GM23338 (cell line): Measurements from ENCODE around the gene HERPUD1. TPM values are rescaled to one million over a fixed set of nuclear protein-coding genes. Genes with fewer than 3 reads are reported as not detected.
A peak's percentile ranks its signal among the peaks of the same experiment; 100 is the strongest.

Source experiments
- ATAC-seq: fragments of 200-7000 bp; cut with Tn5 transposase; 3 replicates; pipeline ENCODE4 v1.9.1; 2020
- DNase-seq: peaks from one replicate; pipeline ENCODE4 v3.0.0-alpha.2; 2015; ENCODE audit warnings: low spot score
- H2AFZ ChIP-seq: fragments of 200-600 bp; sonication (generic); 2 replicates; pipeline ENCODE4 v1.8.0; 2016; ENCODE audit warnings: antibody characterized with exemption, mild to moderate bottlenecking, moderate library complexity
- H3F3A ChIP-seq: fragments of 200-600 bp; sonication (generic); replicated peaks from 2 replicates; pipeline ENCODE4 v1.8.0; 2017; ENCODE audit warnings: antibody characterized with exemption, mixed run types, low read depth
- H3K27ac ChIP-seq: fragments of 200-600 bp; sonication (generic); 2 replicates; pipeline ENCODE4 v1.6.1; 2016; ENCODE audit warnings: low read depth
- H3K27me3 ChIP-seq: fragments of 200-600 bp; sonication (generic); 2 replicates; pipeline ENCODE4 v1.8.0; 2016; ENCODE audit warnings: mild to moderate bottlenecking, mixed run types, moderate library complexity; ENCODE audit not compliant: insufficient read depth
- H3K36me3 ChIP-seq: fragments of 200-600 bp; sonication (generic); 2 replicates; pipeline ENCODE4 v1.8.0; 2016; ENCODE audit warnings: mild to moderate bottlenecking; ENCODE audit not compliant: insufficient read depth
- H3K4me1 ChIP-seq: fragments of 200-600 bp; sonication (generic); 2 replicates; pipeline ENCODE4 v1.8.0; 2016; ENCODE audit warnings: mild to moderate bottlenecking, moderate library complexity; ENCODE audit not compliant: insufficient read depth
- H3K4me2 ChIP-seq: fragments of 200-600 bp; sonication (generic); 2 replicates; pipeline ENCODE4 v1.7.1; 2017; ENCODE audit warnings: mixed run types
- H3K4me3 ChIP-seq: fragments of 200-600 bp; sonication (generic); 2 replicates; pipeline ENCODE4 v1.6.1; 2016; ENCODE audit warnings: mixed run types
- H3K79me2 ChIP-seq: fragments of 200-600 bp; sonication (generic); replicated peaks from 2 replicates; pipeline ENCODE4 v1.8.0; 2017; ENCODE audit warnings: mild to moderate bottlenecking; ENCODE audit not compliant: insufficient read depth
- H3K9me2 ChIP-seq: fragments of 200-600 bp; sonication (generic); 2 replicates; pipeline ENCODE4 v1.8.0; 2017; ENCODE audit not compliant: insufficient read depth
- H4K20me1 ChIP-seq: fragments of 200-600 bp; sonication (generic); replicated peaks from 2 replicates; pipeline ENCODE4 v1.8.0; 2017; ENCODE audit warnings: mild to moderate bottlenecking; ENCODE audit not compliant: insufficient read depth
- H3K27ac Mint-ChIP-seq: 2 replicates; pipeline ENCODE4 v1.8.0; 2020; ENCODE audit warnings: inconsistent platforms, mild to moderate bottlenecking, moderate library complexity, mixed read lengths
- H3K27me3 Mint-ChIP-seq: 3 replicates; pipeline ENCODE4 v1.8.0; 2022; ENCODE audit warnings: low read depth, mild to moderate bottlenecking, moderate library complexity, mixed read lengths, inconsistent platforms; ENCODE audit not compliant: insufficient read depth, poor library complexity
- H3K36me3 Mint-ChIP-seq: 3 replicates; pipeline ENCODE4 v1.8.0; 2021; ENCODE audit warnings: low read depth, mild to moderate bottlenecking, inconsistent platforms, moderate library complexity, mixed read lengths
- H3K4me1 Mint-ChIP-seq: 3 replicates; pipeline ENCODE4 v1.8.0; 2020; ENCODE audit warnings: mild to moderate bottlenecking, inconsistent platforms, mixed read lengths
- H3K4me3 Mint-ChIP-seq: 3 replicates; pipeline ENCODE4 v1.8.0; 2021; ENCODE audit warnings: moderate library complexity, mild to moderate bottlenecking, inconsistent platforms, mixed read lengths
- H3K9me3 Mint-ChIP-seq: 3 replicates; pipeline ENCODE4 v1.8.0; 2020; ENCODE audit warnings: moderate library complexity, mild to moderate bottlenecking, inconsistent platforms, mixed read lengths
- CTCF ChIP-seq, 2 experiments: fragments of 200-600 bp in 1 of 2; sonication (generic) in 1 of 2; conservative IDR thresholded peaks; 2 replicates each; pipeline versions ENCODE4 v1.5.1 to v1.6.1; 2016 to 2017; ENCODE audit warnings: antibody characterized with exemption in 2 of 2, low read depth in 2 of 2, mild to moderate bottlenecking in 2 of 2, moderate library complexity in 1 of 2
- EZH2 ChIP-seq: fragments of 200-600 bp; sonication (generic); IDR thresholded peaks from one replicate; pipeline ENCODE4 v1.8.0; 2017; ENCODE audit warnings: antibody characterized with exemption, mild to moderate bottlenecking, low read depth; ENCODE audit not compliant: unreplicated experiment
- REST ChIP-seq: IDR thresholded peaks from one replicate; pipeline ENCODE4 v1.6.1; 2018; ENCODE audit warnings: antibody characterized with exemption; ENCODE audit not compliant: unreplicated experiment
- STAT1 ChIP-seq: IDR thresholded peaks from one replicate; pipeline ENCODE4 v1.6.1; 2016; ENCODE audit warnings: antibody characterized with exemption; ENCODE audit not compliant: unreplicated experiment
- ZNF331 ChIP-seq: fragments of 250-450 bp; sonication (Bioruptor Pico); IDR thresholded peaks from 2 replicates; pipeline ENCODE4 v1.5.0; 2020; ENCODE audit warnings: low read depth, mild to moderate bottlenecking, moderate library complexity
- ZNF462 ChIP-seq: fragments of 250-450 bp; sonication (Bioruptor Pico); IDR thresholded peaks from 2 replicates; pipeline ENCODE4 v1.5.0; 2020; ENCODE audit warnings: mild to moderate bottlenecking, moderate library complexity
- polyA plus RNA-seq: library from polyadenylated mRNA; unstranded; fragments of >200 nt; fragmentation: Nextera tagmentation; extraction: Ambion mirVana; gene quantifications from 2 replicates; pipeline ENCODE4 v1.2.1, GENCODE V29; 2016
- total RNA-seq: library from RNA; depleted of rRNA; stranded (reverse); fragments of >200 nt; shearing (Covaris generic); gene quantifications from 2 replicates; pipeline ENCODE4 v1.2.3, GENCODE V29; 2014
- TF ChIP-seq, protein P1 (sequence below): IDR thresholded peaks from 2 replicates; pipeline ENCODE4 v1.6.1; 2016; ENCODE audit warnings: antibody characterized with exemption

Gene HERPUD1
- total and polyA plus RNA-seq, 2 experiments from 2014 or later, result 41.1 to 44.1 TPM

GRCh38 chr16:56950881-56951771 lies 19.2 kb downstream of the HERPUD1 start:
- DNase-seq (peak; percentile 82), ATAC-seq (peak; percentile 97)
- H3K27me3 Mint-ChIP-seq, result peaks cover 14% of the 10 kb centered on the region
- Histone ChIP-seq H3K27ac (no peak overlapping the region), H3K4me3 (no peak overlapping the region), H3F3A (no peaks in the 10 kb centered on the region), H3K4me1 (no peaks in the 10 kb centered on the region), H3K4me2 (no peak overlapping the region), H2AFZ (0 out of 2 replicates have a peak overlapping the region, but pooled peaks have one; percentile 23), H3K27me3 (no peaks in the 10 kb centered on the region), H3K79me2 (no peaks in the 10 kb centered on the region), H3K9me2 (no peaks in the 10 kb centered on the region), H3K36me3 (no peaks in the 10 kb centered on the region), H4K20me1 (no peaks in the 10 kb centered on the region)
- H3K9me3 Mint-ChIP-seq, result peaks cover 4% of the 10 kb centered on the region; the same call in 2 of the 3 replicates
- no peak overlapping the region; the same call in 1 of the 2 replicates for H3K27ac Mint-ChIP-seq
- no peak overlapping the region for H3K4me3 Mint-ChIP-seq
- TF ChIP-seq REST (no peak), ZNF331 (no peak), STAT1 (no peak), ZNF462 (CRISPR knock-in tag) (no peak), CTCF (conservative IDR thresholded peaks at IDR 0.05; ENCODE audit: low read depth in 2 of 2) (peak; percentile 61 to 94), EZH2 (no peak)
- TF ChIP-seq, protein P1, sequence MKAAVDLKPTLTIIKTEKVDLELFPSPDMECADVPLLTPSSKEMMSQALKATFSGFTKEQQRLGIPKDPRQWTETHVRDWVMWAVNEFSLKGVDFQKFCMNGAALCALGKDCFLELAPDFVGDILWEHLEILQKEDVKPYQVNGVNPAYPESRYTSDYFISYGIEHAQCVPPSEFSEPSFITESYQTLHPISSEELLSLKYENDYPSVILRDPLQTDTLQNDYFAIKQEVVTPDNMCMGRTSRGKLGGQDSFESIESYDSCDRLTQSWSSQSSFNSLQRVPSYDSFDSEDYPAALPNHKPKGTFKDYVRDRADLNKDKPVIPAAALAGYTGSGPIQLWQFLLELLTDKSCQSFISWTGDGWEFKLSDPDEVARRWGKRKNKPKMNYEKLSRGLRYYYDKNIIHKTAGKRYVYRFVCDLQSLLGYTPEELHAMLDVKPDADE, result no peak
- H3K4me1 Mint-ChIP-seq, result peaks cover 9% of the 10 kb centered on the region; the same call in 2 of the 3 replicates
- no peaks in the 10 kb centered on the region; the same call in 2 of the 3 replicates for H3K36me3 Mint-ChIP-seq
